Natural killer cell treated with Interleukin-12 subunit alpha and Interleukin-12 subunit beta and Interleukin-15 and Interleukin-18, amount 100 ng/mL, for 72 hours (primary cell): ENCODE measurements around the gene SPINK2. TPM values are rescaled to one million over a fixed set of nuclear protein-coding genes. Genes with fewer than 3 reads are reported as not detected.

Experiments used
- ATAC-seq, 2 donors: fragments of 150-1000 bp; cut with Tn5 transposase in 1 of 2; sonication (Bioruptor Pico), chemical (Tn5 transposase) in 1 of 2; 2 replicates each; pipeline ENCODE4 v1.10.0; 2021
- DNase-seq: peaks from one replicate; pipeline ENCODE4 v3.0.0; 2022; ENCODE audit warnings: low spot score
- H3K27ac Mint-ChIP-seq, 2 donors: 1 replicate in 1 of 2; 2 replicates in 1 of 2; pipeline ENCODE4 v1.8.0; 2022; ENCODE audit warnings: mixed read lengths in 2 of 2, mild to moderate bottlenecking in 1 of 2, moderate library complexity in 1 of 2
- H3K27me3 Mint-ChIP-seq, 2 donors: 1 replicate in 1 of 2; 2 replicates in 1 of 2; pipeline ENCODE4 v1.8.0; 2022; ENCODE audit warnings: mixed read lengths in 2 of 2
- H3K36me3 Mint-ChIP-seq: one replicate; pipeline ENCODE4 v1.8.0; 2022; ENCODE audit warnings: mixed read lengths
- H3K4me1 Mint-ChIP-seq, 2 donors: 1 replicate in 1 of 2; 2 replicates in 1 of 2; pipeline ENCODE4 v1.8.0; 2022; ENCODE audit warnings: low read depth in 2 of 2, mixed read lengths in 2 of 2, mild to moderate bottlenecking in 1 of 2
- H3K4me3 Mint-ChIP-seq: one replicate; pipeline ENCODE4 v1.8.0; 2022; ENCODE audit warnings: mixed read lengths
- H3K9me3 Mint-ChIP-seq: 2 replicates; pipeline ENCODE4 v1.8.0; 2022; ENCODE audit warnings: mixed read lengths
- total RNA-seq, 2 donors: library from RNA; stranded (reverse); gene quantifications; one replicate each; pipeline ENCODE4 v1.2.3, GENCODE V29; 2022

SPINK2 gene
- total RNA-seq, 2 donors from 2014 or later: not detected

- Mint-ChIP-seq H3K27ac (no peak overlapping the region), H3K27me3 (no peaks in the 10 kb centered on the region), H3K4me3 (no peak overlapping the region), H3K9me3 (no peaks in the 10 kb centered on the region), H3K36me3 (no peaks in the 10 kb centered on the region), H3K4me1 (no peaks in the 10 kb centered on the region)
- DNase-seq (no peak), ATAC-seq (peak in 1 of 2 donors; percentile 20)
Observed at GRCh38 chr4:56787380-56787779, 34.1 kb downstream of the SPINK2 start.

DNA sequence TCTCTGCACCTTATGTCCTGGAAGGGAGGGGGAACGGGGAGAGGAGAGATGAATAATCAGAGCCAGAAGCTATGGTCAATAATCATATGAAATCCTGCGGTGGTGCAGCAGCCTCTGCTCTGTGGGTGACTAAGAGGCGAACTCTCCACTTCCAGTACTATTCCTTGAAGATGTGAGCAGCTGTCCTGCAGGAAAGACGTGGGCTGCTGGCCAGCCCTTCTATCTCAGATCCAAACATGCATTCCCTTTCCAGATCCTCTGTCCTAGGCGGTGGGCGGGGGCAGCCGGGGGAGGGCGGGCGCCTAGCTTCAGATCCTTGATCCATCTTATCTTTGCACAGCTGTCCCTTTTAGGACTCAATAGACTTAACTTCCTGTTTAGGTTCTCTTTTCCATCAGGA lies 34.5 kb downstream of the SPINK2 start:
- Mint-ChIP-seq H3K4me1 (no peaks in the 10 kb centered on the region), H3K9me3 (no peaks in the 10 kb centered on the region), H3K36me3 (no peaks in the 10 kb centered on the region), H3K27ac (no peak overlapping the region), H3K27me3 (no peaks in the 10 kb centered on the region), H3K4me3 (no peak overlapping the region)
- no peak for DNase-seq
- no peak for ATAC-seq

DNA sequence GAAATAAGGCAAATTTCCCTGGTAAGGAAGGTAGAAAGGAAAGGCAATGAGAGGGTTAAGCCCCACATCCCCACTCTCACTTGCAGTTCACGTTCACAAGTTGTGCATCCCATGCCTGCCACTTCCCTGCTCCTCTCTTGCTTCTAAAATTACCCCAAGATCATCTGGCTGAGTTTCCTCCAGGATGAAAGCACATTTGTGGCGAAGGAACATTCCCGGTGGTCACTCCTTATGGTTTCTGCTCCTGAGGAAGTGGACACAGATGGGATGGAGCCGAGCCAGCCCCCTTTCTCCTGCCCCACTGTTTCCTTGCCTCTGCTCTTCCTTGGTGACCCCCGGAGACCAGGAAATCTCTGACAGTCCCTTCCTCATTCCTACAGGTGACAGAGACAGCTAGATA lies 37.5 kb downstream of the SPINK2 start:
- ATAC-seq: no peak
- no peak overlapping the region for H3K4me3 Mint-ChIP-seq
- no peak for DNase-seq

GRCh38 chr4:56782019-56782418 lies 39.5 kb downstream of the SPINK2 start:
- no peak overlapping the region for H3K4me3 Mint-ChIP-seq
- no peaks in the 10 kb centered on the region for H3K4me1 Mint-ChIP-seq
- no peak for ATAC-seq
- H3K27ac Mint-ChIP-seq: no peak overlapping the region
- H3K36me3 Mint-ChIP-seq: no peaks in the 10 kb centered on the region
- no peaks in the 10 kb centered on the region for H3K27me3 Mint-ChIP-seq
- H3K9me3 Mint-ChIP-seq: no peaks in the 10 kb centered on the region
- DNase-seq: no peak

More for the DNA sequence above, 37.5 kb downstream of the SPINK2 start:
- Mint-ChIP-seq H3K9me3 (no peaks in the 10 kb centered on the region), H3K27me3 (no peaks in the 10 kb centered on the region), H3K4me1 (no peaks in the 10 kb centered on the region), H3K27ac (no peak overlapping the region), H3K36me3 (no peaks in the 10 kb centered on the region)

DNA sequence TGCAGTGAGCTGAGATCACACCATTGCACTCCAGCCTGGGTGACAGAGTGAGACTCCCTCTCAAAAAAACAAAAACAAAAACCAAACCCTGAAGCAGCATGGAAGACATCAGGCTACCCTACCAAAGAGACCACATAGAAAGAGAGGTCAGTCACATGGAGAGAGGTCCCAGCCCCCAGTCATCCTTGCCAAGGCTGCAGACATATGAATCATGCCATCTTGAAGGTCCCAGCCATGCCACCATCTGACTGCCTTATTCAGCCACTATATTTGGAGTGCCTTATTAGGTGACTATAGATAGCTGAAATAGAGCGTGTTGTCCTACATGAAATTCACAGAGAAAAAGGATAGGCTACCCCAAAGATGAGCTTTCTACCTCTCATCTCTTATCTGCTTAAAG lies 48.2 kb downstream of the SPINK2 start:
- ATAC-seq (no peak), DNase-seq (no peak)
- H3K4me1 Mint-ChIP-seq: peaks cover 3 to 4% of the 10 kb centered on the region in 2 donors
- H3K9me3 Mint-ChIP-seq: no peaks in the 10 kb centered on the region
- no peaks in the 10 kb centered on the region for H3K36me3 Mint-ChIP-seq
- no peak overlapping the region for H3K4me3 Mint-ChIP-seq
- H3K27ac Mint-ChIP-seq: no peak overlapping the region
- H3K27me3 Mint-ChIP-seq: no peaks in the 10 kb centered on the region

DNA sequence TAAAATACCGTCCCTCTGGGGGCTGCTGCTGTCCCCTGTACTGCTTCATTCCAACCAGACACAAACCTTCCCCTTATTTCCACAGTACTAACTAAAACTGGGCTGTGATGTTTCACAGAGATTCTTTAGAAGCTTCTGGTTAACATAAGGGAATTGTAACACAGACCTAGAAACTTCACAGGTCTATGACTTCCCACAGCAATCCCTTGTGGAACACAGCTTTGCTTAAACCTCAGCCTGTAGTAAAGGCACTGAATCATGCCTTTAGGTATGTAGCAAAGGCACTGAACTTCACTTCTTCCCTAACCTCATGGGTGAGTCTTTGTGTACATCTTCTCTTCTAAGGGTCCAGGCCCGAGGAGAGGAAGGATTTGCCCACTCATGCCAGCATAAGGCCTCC lies 49.4 kb downstream of the SPINK2 start:
- H3K36me3 Mint-ChIP-seq: no peaks in the 10 kb centered on the region
- H3K4me3 Mint-ChIP-seq: no peak overlapping the region
- H3K9me3 Mint-ChIP-seq: no peaks in the 10 kb centered on the region
- no peaks in the 10 kb centered on the region for H3K27me3 Mint-ChIP-seq
- H3K27ac Mint-ChIP-seq: no peak overlapping the region
- DNase-seq (no peak), ATAC-seq (no peak)
- H3K4me1 Mint-ChIP-seq: peaks cover 3 to 4% of the 10 kb centered on the region in 2 donors

DNA sequence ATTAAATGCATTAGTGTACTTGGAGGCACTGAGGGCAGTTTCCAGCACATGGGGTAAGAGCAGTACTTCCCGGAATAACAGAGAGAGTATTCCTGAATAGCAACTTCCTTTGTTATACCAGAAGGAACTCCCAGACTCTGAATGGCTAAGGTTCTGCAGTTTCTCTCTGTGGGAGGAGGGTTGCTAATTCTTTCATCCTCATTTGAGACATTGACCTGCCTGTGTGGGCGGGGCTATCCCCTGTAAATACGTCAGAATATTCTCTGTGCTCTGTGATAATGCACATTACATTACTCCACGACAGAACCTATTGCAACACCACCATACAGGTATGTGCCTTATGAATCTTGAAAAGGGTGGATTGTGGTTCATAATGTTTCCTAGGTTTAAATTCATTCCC lies 52.7 kb downstream of the SPINK2 start:
- ATAC-seq (no peak), DNase-seq (no peak)
- Mint-ChIP-seq H3K9me3 (no peaks in the 10 kb centered on the region), H3K27me3 (no peaks in the 10 kb centered on the region), H3K36me3 (no peaks in the 10 kb centered on the region), H3K27ac (no peak overlapping the region), H3K4me1 (peaks cover 8 to 11% of the 10 kb centered on the region in 2 donors), H3K4me3 (no peak overlapping the region)

DNA sequence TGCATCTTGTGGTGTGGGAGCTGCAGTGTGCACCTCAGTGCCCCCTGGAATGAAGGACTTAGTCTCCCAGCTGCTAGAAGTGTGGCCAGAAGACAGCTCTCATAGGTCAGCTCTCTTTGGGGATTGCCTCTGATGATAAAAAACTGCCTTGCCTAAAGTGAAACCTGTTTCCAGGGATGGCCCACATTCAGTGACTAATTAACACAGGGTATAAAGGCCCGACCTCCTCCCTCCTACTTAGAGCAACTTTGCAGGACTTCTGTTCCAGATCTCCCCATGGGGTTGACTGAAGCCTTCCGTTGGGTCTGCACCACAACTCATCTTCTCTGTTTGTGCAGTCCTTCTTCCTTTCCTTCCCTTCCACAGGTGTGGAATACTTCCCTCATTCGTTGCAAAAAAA lies 53.2 kb downstream of the SPINK2 start:
- ATAC-seq (peak in 1 of 2 donors; percentile 6), DNase-seq (no peak)
- no peaks in the 10 kb centered on the region for H3K36me3 Mint-ChIP-seq
- H3K27ac Mint-ChIP-seq: no peak overlapping the region
- H3K4me3 Mint-ChIP-seq: no peak overlapping the region
- no peaks in the 10 kb centered on the region for H3K9me3 Mint-ChIP-seq
- H3K27me3 Mint-ChIP-seq: no peaks in the 10 kb centered on the region
- H3K4me1 Mint-ChIP-seq: peaks cover 8 to 11% of the 10 kb centered on the region in 2 donors

GRCh38 chr4:56767567-56767966 lies 53.9 kb downstream of the SPINK2 start:
- no peak overlapping the region for H3K4me3 Mint-ChIP-seq
- no peak for DNase-seq

DNA sequence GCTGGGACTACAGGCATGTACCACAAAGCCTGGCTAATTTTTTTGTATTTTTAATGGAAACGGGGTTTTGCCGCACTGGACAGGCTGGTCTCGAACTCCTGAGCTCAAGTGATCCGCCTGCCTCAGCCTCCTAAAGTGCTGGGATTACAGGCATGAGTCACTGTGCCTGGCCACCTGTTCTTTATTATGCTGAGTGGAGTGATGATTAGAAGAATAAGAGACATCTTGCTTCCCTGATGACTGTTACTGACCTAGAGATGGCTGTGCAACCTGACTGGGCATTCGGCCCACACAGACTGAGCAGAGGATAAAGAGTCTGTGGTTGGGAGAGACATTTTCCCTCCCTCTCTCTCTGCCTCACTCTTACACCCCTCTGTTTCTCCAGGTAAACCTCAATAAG lies 56.7 kb downstream of the SPINK2 start:
- no peak for ATAC-seq
- no peak for DNase-seq
- Mint-ChIP-seq H3K4me3 (no peak overlapping the region), H3K9me3 (no peaks in the 10 kb centered on the region), H3K36me3 (no peaks in the 10 kb centered on the region), H3K27ac (no peak overlapping the region), H3K27me3 (no peaks in the 10 kb centered on the region), H3K4me1 (peaks cover 12 to 25% of the 10 kb centered on the region in 2 donors)

More at GRCh38 chr4:56767567-56767966, 53.9 kb downstream of the SPINK2 start:
- Mint-ChIP-seq H3K36me3 (no peaks in the 10 kb centered on the region), H3K27me3 (no peaks in the 10 kb centered on the region), H3K27ac (no peak overlapping the region), H3K4me1 (peaks cover 8 to 12% of the 10 kb centered on the region in 2 donors), H3K9me3 (no peaks in the 10 kb centered on the region)
- no peak for ATAC-seq

DNA sequence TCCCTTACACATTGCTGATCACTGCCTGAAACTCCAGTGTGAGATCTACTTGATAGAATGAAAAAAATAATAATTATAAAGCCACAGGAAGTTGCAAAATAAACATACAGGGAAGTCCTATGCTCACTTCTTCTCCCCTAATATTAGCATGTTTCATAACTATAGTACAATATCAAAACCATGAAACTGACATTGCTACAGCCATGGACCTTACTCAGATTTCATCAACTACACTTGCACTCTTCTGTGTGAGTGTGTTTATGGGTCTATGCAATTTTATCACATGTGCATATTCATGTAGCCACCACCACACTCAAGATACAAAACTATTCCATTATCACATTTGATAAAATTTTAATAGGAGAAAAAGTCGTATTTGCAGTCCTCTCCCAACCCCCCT lies 57.3 kb downstream of the SPINK2 start:
- H3K27ac Mint-ChIP-seq: no peak overlapping the region
- DNase-seq (no peak), ATAC-seq (no peak)
- no peaks in the 10 kb centered on the region for H3K9me3 Mint-ChIP-seq
- no peaks in the 10 kb centered on the region for H3K27me3 Mint-ChIP-seq
- H3K4me3 Mint-ChIP-seq: no peak overlapping the region
- H3K36me3 Mint-ChIP-seq: no peaks in the 10 kb centered on the region
- H3K4me1 Mint-ChIP-seq: peaks cover 13 to 28% of the 10 kb centered on the region in 2 donors

- ATAC-seq (peak in 1 of 2 donors; percentile 43), DNase-seq (no peak)
- no peak overlapping the region for H3K27ac Mint-ChIP-seq
- H3K9me3 Mint-ChIP-seq: no peaks in the 10 kb centered on the region
- H3K4me3 Mint-ChIP-seq: no peak overlapping the region
- no peaks in the 10 kb centered on the region for H3K27me3 Mint-ChIP-seq
- peaks cover 22 to 39% of the 10 kb centered on the region in 2 donors for H3K4me1 Mint-ChIP-seq
- H3K36me3 Mint-ChIP-seq: no peaks in the 10 kb centered on the region
Observed at GRCh38 chr4:56762484-56763250, 58.8 kb downstream of the SPINK2 start.

GRCh38 chr4:56760183-56760582 lies 61.3 kb downstream of the SPINK2 start:
- no peaks in the 10 kb centered on the region for H3K36me3 Mint-ChIP-seq

More at GRCh38 chr4:56760183-56760582, 61.3 kb downstream of the SPINK2 start:
- Mint-ChIP-seq H3K4me1 (peaks cover 40 to 58% of the 10 kb centered on the region in 2 donors), H3K4me3 (no peak overlapping the region), H3K27ac (peak overlapping the region; percentile 91 to 93), H3K9me3 (no peaks in the 10 kb centered on the region), H3K27me3 (no peaks in the 10 kb centered on the region)
- no peak for ATAC-seq
- no peak for DNase-seq
